Stimulated activated CD4-positive, alpha-beta T cell treated with anti-CD3 and anti-CD28 coated beads, Interleukin-4, amount 100 ng/mL, for 48 hours (primary cell): Measurements from ENCODE around the gene ARMH2.
"Not testable (repeated sequence)": the region's sequence is repeated elsewhere in the genome, so short reads cannot be mapped to it uniquely, and the experiment has no call there.

Experiments
- DNase-seq, 2 donors: peaks; one replicate each; pipeline ENCODE4 v3.0.0-alpha.2; 2020; ENCODE audit warnings: low read depth in 2 of 2

Gene ARMH2

DNA sequence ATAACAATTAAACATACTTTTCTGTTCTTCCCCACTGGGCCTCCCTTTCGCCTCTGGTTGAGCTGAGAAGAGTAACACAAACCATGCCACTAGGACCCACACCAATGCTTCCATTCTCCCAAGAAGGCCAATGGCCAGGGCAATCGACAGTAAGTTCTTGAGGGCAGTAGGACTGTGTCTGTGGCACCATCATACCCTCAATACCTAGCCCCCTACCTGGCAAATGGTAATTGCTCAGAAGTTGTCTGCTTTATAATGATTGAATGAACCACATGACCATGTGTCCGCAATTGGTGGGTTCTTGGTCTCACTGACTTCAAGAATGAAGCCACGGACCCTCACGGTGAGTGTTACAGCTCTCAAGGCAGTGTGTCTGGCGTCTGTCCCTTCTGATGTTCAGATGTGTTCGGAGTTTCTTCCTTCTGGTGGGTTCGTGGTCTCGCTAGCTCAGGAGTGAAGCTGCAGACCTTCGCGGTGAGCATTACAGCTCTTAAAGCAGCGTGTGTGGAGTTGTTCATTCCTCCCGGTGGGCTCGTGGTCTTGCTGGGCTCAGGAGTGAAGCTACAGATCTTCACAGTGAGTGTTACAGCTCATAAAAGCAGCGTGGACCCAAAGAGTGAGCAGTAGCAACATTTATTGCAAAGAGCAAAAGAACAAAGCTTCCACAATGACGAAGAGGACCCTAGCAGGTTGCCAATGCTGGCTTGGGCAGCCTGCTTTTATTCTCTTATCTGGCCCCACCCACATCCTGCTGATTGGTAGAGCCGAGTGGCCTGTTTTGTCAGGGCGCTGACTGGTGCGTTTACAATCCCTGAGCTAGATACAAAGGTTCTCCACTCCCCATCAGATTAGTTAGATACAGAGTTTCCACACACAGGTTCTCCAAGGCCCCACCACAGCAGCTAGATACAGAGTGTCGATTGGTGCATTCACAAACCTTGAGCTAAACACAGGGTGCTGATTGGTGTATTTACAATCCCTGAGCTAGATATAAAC, 33.6 kb downstream of the ARMH2 start:
- not testable (repeated sequence) for DNase-seq

DNA sequence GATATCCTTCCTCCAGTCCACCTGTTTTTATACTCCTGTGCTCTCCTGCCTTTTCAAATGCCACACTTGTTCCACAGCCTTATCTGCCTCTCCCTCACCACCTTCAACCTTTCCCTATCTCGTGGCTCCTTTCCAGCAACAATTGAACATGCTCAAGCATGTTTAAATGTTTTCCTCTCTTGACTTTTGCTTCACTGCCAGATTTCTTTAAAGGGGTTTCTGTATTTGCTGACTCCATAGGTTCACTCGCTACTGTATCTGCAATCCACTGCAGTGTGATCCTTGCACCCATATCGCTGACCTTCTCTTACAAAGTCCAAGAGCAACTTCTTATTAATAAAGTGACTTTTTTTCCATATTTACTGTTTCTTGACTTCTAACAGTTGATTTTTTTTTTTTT, 35.1 kb downstream of the ARMH2 start:
- DNase-seq: no peak

DNA sequence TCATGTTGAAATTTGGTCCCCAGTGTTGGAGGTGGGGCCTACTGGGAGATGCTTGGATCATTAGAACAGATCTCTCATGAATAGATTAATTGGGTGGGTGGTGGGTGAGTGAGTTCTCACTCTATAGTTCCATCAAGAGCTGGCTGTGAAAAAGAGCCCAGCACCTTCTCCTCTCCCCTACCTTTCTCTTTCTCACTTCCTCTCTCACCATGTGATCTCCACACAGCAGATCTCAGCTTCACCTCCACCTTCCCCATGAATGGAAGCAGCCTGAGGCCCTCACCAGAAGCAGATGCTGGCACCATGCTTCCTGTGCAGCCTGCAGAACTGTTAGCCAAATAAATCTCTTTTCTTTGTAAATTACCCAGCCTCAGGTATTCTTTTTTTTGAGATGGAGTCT, 36.9 kb downstream of the ARMH2 start:
- DNase-seq: no peak

DNA sequence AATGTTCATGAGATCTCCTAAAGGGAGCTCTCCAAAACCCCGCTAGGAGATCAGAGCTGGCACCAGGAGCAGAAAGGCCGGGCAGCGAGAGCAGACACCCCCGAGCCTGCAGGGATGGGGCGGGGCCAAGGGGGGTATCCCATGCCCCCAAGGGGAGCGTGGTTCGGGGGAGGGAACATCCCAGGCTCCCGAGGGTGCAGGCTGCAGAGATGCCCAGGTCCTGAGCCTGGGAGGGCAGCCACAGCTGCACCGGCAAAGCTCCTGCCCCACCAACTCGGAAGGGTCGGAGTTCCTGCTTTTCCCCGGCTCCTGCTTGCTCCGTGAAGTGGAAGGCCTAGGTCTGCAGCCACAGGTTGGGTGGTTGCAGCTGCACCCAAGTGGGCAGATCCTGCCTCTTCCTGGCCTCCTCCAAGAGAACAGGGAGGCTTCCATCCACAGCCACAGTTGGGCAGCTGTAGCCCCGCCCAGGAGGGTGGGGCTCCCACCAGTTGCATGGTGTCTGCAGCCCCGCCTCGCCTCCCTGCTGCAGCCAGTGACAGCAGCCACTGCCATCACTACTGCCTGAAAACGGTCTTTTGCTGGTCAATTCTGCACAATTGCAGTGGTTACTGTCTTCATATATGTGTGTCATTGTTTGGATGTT, 37.4 kb downstream of the ARMH2 start:
- DNase-seq: no peak

DNA sequence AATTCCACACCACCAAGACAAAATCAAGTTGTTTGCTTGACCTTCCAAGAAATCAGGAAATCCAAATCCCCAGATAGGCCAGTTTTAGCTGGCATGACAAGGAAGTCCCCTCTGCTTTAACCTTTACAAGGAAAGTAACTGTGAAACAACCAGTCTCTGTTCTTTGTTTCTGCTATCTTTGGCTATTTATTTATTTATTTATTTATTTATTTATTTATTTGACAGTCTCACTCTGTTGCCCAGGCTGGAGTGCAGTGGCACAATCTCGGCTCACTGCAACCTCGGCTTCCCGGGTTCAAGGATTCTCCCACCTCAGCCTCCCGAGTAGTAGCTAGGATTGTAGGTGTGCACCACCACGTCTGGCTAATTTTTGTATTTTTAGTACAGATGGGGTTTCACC, 38.5 kb downstream of the ARMH2 start:
- DNase-seq: no peak

DNA sequence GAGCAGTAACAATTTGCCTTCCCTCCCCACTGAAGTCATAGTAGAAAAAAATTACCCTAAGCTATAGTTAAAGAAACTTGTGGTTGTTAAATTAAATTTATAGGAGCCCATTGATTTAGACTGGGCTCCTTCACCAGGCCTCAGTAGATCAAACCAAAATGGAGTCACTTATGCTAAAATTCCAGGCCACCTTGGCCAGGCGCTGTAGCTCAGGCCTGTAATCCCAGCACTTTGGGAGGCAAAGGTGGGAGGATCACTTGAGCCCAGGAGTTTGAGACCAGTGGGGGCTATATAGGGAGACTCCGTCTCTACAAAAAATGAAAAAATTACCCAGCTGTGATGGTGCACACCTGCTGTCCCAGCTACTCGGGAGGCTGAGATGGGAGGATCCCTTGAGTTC, 39.0 kb downstream of the ARMH2 start:
- DNase-seq: no peak

DNA sequence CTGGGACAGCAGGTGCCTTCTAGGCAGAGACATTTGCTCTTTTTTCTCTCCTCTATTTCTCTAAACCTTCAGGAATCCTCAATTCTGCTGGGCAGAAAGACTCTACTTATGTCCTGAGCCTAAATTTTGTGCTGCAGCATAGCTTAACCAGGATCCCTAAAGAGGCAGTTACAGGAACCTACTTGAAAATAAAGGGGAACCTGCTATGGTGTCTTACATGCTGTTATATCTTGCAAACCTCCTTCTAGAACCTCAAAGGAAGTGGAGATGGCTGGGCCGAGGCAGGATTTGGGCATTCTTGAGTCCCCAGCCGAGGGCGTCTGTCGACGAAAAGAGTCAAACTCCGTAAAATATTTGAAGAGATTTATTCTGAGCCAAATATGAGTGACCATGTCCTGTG, 41.1 kb downstream of the ARMH2 start:
- no peak for DNase-seq

DNA sequence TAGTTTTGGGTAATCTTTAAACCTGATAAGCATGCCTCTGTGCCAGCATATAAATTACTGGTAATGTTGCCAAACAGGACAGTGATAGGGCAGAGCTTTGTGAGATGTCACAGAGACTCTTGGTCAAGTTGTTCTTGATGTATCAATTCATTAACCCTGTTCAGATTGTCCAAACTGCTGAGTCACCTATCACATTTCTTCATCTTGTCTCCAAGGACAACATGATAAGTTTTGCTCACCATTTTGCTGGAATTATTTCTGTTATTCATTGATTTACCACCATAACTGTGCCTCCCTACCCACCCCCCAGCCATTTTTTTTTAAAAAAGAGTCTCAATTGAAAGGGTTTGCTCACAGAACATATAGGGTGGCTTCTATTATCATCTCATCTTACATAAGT, 43.4 kb downstream of the ARMH2 start:
- DNase-seq: no peak

DNA sequence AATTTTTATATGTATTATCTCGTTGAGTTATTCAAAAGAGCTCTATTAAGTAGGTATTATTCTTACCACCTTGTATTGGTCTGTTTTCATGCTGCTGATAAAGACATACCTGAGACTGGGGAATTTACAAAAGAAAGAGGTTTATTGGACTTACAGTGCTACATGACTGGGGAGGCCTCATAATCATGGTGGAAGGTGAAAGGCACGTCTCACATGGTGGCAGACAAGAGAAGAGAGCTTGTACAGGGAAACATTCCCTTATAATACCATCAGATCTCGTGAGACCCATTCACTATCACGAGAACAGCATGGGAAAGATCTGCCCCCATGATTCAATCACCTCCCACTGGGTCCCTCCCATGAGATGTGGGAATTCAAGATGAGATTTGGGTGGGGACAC, 44.3 kb downstream of the ARMH2 start:
- DNase-seq: not testable (repeated sequence)

DNA sequence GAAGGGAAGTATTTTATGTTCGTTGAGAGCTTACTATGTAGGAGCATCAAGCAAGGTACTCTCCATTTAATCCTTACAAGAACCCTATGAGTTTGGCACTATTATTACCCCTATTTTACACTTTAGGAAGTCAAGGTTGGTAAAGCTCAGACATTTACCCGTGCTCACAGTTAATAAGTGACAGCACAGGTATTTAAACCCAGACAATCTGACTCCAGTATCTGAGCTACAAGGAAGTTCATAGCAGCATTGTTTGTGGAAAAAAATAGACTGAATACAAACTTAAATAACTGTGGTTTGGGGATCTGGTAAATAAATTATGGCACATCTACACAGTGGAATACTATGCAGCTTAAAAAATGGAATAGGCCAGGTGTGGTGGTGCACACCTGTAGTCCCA, 45.2 kb downstream of the ARMH2 start:
- DNase-seq: no peak

DNA sequence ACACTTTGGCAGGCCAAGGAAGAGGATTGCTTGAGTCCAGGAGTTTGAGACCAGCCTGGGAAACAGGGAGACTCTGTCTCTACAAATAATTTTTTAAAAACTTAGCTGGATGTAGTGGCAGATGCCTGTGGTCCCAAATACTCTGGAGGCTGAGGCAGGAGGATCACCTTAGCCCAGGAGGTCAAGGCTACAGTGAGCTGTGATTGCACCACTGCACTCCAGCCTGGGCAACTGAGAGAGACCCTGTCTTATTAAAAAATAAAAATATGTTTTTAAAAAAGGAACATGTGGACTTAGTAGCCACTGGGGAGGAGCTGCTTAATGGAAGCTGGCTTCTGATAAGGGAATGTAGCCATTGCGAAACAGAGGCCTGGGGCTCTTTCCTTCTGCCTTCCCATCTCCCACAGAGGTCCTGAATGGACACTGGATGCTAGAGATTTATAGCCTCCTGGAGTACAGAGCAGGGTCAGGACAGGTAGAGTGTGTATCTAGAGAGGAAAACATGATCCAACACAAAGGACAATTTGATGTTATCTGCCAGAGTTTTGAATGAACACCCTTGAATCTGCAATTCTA, 45.7 kb downstream of the ARMH2 start:
- no peak for DNase-seq

DNA sequence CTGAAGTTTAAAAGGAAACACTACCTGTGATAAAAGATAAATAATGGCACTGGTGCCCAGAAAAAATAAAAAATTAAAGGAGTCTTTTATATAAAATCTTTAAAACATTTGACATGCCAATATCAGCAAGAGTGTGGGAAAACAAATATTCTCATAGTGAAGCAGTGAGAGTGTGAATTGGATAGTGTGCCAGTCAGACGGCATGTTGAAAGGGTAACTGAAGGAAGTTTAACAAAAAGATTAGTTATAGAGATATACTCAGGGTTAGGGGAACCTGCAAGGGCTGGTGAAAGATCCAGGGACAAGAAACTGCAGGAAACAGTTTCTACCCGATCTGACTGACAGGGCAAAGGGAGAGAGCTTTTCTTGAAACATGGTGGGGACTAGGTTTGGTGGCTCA, 46.2 kb downstream of the ARMH2 start:
- no peak for DNase-seq

DNA sequence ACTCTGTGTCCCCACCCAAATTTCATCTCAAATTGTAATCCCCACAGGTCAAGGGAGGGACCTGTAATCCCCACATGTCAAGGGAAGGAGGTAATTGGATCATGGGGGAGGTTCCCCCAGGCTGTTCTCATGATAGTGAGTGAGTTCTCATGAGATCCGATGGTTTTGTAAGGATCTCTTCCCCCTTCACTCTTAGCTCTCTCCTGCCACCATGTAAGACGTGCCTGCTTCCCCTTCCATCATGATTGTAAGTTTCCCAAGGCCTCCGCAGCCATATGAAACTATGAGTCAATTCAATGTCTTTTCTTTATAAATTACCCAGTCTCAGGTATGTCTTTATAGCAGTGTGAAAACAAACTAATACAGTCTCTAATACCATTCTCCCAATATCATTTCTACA, 47.8 kb downstream of the ARMH2 start:
- not testable (repeated sequence) for DNase-seq

DNA sequence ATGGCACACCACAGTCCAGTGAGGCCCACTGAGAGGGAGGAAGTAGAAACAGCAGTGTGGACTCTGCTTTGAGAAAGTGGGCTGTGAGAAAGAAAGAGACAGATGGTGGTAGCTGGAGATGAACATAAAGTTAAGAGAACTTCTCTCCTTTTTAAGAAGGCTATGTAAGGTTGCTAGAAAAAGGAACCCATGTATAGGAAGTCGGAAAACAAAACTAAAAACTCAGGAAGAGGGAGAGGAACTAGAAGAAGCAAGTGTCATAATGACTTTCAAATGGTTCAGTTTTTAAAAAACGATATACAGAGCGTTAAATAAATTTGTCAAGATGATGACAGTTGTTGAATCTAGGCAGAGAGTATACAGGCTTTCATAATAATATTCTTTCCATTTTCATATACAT, 49.4 kb downstream of the ARMH2 start:
- no peak for DNase-seq
